Inferior parietal cortex (tissue), 1 donor: ENCODE data around the gene DENND1A.

Source experiments
- DNase-seq: peaks from one replicate; pipeline ENCODE4 v3.0.0-alpha.2; 2016; ENCODE audit errors: extremely low spot score

DENND1A gene

DNA sequence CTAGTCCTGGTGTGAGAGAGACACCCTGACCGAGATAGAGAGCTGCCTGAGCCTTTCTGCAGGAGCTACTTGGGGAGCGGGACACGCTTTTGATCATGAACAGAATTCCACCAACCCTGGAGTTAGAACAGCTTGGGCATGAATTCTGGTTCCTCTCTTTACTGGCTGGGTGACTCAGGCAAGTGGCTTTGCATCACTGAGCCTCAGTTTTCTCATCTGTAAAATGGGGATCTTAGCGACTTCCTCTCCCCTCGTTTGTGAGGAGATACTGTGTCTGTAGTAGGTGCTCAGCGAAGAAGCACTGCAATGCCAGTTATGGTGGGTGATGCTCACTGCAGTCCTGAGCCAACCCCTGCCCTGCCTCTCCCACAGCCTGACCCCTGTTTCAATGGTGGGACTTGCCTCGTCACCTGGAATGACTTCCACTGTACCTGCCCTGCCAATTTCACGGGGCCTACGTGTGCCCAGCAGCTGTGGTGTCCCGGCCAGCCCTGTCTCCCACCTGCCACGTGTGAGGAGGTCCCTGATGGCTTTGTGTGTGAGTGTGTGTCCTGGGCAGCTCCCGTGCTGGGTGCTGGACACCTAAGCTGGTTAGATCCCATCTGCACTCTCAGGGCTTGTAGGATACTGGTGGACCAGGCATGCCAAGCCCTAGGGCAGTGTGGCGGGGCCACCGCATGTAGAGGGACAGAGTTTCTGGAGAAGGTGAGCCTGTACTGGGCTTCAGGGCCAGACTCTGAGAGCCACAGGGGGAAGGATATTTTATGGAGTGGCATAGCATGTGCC, 557.9 kb downstream of the DENND1A start:
- no peak for DNase-seq

DNA sequence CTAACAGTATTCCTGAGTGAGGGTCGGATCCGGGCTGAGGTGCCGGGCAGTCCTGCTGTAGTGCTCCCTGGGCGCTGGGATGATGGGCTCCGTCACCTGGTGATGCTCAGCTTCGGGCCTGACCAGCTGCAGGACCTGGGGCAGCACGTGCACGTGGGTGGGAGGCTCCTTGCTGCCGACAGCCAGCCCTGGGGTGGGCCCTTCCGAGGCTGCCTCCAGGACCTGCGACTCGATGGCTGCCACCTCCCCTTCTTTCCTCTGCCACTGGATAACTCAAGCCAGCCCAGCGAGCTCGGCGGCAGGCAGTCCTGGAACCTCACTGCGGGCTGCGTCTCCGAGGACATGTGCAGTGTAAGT, 558.7 kb downstream of the DENND1A start:
- DNase-seq = no peak

DNA sequence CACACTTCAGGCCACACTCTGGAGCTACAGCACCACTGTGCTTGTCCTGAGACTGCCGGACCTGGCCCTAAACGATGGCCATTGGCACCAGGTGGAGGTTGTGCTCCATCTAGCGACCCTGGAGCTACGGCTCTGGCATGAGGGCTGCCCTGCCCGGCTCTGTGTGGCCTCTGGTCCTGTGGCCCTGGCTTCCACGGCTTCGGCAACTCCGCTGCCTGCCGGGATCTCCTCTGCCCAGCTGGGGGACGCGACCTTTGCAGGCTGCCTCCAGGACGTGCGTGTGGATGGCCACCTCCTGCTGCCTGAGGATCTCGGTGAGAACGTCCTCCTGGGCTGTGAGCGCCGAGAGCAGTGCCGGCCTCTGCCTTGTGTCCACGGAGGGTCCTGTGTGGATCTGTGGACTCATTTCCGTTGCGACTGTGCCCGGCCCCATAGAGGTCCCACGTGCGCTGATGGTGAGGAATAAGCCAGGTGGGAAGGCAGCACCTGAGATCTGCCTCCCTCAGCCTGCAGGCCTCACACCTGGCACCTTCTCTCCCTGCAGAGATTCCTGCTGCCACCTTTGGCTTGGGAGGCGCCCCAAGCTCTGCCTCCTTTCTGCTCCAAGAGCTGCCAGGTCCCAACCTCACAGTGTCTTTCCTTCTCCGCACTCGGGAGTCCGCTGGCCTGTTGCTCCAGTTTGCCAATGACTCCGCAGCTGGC, 559.2 kb downstream of the DENND1A start:
- DNase-seq = no peak

DNA sequence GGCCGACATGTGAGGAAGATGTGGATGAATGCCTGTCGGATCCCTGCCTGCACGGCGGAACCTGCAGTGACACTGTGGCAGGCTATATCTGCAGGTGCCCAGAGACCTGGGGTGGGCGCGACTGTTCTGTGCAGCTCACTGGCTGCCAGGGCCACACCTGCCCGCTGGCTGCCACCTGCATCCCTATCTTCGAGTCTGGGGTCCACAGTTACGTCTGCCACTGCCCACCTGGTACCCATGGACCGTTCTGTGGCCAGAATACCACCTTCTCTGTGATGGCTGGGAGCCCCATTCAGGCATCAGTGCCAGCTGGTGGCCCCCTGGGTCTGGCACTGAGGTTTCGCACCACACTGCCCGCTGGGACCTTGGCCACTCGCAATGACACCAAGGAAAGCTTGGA, 559.8 kb downstream of the DENND1A start:
- no peak for DNase-seq

DNA sequence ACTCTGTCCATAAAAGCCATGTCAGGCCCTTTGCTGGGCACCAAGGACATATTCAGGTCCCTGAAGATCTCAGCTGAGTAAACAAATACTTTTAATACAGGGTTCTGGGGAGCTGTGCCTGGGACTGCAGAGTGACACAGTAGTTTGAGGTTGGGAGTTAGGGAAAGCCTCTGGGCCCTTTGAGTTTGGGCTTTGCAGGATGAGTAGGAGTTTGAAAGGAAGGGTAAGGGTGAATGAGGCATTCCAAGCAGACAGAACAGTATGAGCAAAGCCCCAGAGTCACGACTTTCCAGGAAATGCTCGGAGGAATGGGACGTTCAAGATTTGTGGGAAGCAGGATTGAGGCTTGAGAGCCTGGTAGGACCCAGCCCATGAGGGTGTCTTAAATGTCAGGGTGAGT, 560.6 kb downstream of the DENND1A start:
- DNase-seq = no peak

DNA sequence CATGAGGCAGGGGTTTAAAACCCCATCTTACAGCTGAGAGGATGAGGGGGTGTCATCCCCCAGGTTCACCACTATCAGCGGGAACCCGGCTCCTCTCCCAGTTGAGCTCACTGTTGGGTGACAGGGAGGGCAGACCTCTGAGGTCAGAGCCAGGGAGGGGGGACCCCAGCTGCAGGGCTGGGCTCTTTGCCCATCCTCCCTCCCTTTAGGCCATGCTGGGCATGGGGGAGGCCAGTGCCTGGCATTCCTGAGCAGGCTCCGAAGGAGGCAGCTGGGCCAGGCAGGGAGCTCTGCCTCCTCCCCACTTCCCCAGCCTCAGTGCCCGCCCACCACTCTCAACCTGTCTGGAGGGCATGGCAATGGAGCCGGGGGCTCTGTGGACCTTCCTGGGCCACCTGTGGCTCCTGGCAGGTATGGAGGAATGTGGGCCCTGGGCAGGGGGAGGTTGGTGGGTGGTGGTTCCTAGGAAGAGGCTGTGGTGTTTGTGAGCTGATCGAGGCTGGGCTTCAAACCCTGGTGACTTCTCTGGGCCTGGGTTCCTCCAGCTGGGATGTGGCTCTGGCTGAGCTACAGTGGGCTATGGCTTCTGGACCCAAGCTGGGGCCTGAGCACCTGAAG, 561.3 kb downstream of the DENND1A start:
- DNase-seq = peak; percentile 69

DNA sequence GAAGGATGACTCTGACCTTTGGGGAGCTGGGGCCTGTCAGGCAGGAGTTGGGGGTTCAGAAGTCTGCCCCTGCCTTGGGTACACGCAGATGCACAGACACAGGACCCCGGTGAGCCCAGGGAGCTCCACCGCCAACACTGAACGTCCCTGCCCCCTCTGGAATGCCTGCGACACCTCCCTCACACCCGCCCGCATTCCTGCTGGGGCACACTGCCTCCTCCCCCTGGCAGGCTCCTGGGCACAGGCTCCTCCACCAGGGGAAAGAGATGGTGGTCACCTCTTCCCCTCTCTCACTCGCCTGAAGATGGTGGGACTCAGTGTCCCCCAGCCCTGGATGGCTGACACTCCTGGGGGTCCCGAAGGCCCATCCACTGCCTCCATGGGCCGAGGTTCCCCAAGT, 561.9 kb downstream of the DENND1A start:
- no peak for DNase-seq

DNA sequence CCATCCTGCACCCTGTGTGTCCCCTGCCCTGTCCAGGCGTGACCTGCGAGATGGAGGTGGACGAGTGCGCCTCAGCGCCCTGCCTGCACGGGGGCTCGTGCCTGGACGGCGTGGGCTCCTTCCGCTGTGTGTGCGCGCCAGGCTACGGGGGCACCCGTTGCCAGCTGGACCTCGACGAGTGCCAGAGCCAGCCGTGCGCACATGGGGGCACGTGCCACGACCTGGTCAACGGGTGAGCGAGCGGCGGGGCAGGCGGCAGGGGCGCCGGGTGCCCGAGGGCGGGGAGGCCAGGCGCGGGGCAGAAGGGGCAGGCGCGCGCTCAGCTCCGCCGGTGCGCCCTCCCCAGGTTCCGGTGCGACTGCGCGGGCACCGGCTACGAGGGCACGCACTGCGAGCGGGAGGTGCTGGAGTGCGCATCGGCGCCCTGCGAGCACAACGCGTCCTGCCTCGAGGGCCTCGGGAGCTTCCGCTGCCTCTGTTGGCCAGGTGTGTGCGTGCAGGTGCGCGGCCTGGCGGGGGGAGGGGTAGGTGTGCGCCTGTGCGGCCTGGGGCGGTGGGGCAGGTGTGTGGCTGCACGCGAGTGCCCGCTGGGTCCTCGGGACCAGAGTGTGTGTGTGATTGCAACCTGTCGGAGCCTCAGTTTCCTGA, 563.9 kb downstream of the DENND1A start:
- no peak for DNase-seq

DNA sequence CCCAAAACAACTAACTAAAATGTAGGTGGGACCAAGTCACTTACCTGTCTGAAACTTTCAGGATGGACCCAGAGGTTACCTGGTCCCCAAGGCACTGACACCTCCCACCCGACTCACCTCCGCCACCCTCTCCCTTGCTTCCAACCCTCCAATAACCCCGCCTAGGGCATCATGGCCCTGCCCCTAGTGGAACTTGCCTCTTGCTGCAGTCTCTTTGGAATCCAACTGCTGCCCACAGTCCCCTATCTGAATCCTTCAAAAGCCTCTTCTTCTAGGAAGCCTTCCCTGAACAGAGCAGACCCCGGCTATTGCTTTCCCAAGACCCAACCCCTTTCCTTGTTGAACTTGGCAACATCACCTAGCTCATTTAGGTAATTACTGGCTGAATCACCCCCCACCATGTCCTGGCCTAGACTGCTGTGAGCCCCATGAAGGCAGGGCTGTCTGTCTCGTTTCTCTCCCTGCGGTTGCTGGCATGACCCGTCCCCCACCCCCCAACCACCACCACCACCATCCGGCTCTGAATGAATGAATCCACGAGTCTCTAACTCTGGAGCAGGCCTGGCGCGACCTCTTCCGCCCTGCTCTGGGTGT, 564.5 kb downstream of the DENND1A start:
- DNase-seq = no peak

DNA sequence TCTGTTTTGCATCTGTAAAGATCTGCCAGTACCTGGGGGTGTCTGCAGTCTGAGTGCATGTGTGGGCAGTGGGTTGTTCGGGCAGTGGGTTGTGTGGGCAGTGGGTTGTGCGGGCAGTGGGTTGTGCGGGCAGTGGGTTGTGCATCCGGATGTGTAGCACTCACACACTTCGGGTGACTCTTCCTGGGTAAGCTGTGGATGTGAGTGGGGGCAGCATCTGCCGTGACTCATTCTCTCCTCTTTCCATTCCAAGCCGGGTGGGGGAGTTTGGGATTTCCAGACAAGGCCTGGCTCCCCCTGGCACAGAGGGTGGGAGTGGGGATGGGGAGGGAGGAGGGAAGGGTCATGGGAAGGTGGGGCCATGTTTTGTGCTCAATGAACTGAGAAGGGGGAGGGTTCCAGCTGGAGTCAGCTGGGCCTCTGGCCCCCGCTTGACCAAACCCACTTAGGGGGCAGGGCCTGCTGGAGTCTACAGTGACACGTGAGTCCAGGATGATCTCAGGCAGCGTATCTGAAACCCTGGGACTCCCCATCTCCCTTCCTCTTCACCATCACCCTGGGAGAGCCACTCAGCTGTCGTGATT, 565.6 kb downstream of the DENND1A start:
- no peak for DNase-seq

DNA sequence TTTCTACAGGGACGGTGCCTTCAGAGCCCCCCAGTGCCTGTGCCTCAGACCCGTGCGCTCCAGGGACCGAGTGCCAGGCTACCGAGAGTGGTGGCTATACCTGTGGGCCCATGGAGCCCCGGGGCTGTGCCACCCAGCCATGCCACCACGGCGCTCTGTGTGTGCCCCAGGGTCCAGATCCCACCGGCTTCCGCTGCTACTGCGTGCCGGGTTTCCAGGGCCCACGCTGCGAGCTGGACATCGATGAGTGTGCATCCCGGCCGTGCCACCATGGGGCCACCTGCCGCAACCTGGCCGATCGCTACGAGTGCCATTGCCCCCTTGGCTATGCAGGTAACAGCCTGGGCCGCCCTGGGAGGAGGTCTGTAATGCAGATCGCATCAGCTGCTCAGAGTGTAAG, 567.1 kb downstream of the DENND1A start:
- DNase-seq = no peak

DNA sequence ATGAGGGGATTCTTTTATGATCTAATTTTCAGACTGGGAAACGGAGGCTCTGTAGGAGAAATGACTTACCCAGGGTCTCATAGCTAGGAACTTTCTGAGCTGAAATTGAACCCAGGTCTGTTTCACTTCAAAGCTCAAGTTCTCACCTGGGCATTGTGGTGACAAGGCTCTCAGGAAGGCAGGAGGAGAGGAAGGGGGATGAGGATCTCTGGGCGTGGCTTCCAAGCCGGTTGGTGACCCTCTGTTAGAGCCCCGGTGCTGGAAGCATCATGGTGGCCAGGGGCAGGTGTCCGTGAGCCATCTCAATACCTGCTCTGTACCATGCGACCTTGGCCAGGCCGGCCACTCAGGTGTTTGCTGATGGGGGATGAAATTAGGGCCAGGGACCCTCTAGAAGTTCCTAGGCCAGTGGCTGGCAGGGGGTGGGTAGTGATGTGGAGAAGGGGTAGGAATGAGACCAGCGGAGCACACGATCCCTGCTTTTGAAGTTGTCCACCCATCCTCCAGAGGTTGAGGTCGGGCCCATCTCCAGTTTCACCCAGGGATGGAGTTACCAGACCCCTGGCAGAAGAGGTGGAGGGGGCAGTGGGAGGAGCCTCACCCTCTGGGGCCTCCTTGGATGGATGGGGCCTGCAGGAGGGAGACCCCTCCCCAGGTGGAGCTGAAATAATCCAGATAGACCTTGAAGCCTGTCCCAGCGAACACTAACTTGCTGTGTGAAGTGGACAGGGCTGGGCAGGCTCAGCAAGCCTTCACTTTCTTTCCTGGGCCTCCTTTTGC, 568.0 kb downstream of the DENND1A start:
- no peak for DNase-seq

DNA sequence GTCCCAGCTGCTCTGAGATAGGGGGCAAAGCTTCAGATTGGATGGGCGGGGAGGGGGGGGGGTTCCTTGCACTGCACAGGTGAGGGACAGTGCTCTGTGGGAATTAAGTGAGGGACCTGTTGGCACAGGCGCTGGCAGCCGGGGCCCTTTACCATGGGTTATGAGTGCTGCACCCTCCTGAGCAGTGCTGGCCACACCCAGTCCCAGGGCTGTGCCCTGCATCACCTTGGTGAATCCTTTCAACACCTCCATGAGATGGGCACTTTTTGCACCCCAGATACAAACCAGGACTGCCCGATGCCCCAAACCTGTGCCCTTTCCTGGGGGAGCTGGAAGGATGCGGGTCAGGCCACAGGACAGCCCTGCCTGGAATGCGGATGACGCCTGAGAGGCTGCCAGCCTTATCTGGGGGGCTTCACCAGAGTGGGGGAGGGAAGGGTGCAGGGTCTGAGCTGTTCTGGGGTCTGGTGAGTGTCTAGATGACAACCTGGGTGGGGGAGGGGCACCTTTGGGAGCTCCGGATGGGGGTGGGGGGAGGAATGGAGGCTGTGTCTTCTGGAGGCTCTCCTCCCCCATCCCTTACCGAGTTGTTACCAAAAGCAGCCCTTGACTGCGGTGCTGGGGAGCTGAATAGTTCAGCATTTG, 568.7 kb downstream of the DENND1A start:
- DNase-seq = no peak

DNA sequence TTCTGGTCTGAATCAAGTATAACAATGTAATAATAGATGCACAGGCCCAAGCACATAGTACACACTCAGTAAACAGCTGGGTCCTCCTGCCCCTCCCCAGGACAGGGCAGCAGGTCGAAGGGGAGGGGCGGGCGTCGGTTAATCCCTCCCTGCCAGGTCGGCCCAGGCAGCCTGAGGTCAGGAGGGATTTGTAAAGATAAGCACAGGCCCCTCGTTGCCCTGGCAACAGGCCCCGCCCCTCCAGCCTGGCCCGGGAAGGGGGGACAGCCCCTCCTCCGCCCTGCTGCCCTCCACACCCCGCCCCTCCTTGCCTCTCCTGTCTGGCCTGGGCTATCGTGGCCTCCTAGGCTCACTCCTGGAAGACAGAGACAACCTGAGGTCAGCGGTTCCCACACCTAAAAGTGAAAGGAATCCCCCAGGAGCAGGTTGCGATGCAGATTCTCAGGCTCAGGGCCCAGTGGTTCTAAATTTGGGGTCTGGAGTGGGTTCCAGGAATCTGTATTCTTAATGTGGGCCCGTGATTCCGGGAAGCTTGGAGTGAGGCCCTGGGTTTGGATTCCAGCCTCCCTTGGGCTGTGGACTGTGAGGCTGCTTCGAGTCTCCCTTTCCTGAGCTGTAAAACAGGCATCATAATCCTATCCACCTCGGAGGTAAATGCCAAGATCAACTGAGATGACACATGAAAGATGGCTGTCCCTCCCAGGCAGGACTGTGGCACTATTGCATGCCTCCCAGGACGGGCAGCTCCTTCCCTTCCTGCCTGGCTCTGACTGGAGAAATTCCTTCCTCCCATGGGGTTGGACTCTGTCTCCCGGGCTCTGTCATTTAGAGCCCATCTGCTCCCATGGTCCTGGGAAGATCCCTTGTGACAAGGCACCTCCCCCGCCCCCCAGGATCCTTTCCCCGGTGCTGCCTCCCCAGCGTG, 569.5 kb downstream of the DENND1A start:
- DNase-seq = no peak

DNA sequence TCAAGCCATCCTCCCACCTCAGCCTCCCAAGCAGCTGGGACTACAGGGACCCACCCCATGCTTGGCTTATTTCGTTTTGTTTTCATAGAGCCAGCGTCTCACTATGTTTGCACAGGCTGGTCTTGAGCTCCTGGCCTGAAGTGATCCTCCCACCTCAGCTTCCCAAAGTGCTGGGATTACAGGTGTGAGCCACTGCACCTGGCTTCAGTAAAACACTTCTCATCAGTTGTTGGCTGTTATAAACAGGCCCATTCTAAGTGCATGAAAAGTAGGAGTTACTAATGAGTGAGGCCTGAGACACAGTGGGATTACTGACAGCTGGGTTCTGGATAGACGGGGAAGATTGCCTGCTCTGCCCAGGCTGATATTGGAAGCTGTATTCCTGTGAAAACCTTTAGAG, 570.4 kb downstream of the DENND1A start:
- no peak for DNase-seq

DNA sequence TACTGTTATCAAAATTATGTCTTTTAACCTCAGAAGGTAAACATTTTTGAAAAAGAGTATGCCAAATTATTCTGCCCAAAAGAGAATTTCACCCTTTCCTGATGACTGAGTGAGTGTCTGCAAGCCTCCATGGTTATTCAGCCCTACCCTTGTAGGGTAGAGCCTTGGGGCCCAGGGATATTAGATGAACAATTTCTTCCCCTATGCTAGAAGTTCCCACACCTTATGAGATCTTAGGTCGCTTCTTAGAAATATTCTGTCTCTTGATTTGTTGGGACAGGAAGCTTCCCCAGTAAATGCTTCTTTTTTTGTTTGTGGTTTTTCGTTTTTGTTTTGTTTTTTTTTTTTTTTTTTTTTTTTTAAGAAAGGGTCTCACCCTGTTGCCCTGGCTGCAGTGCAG, 570.8 kb downstream of the DENND1A start:
- DNase-seq = no peak

DNA sequence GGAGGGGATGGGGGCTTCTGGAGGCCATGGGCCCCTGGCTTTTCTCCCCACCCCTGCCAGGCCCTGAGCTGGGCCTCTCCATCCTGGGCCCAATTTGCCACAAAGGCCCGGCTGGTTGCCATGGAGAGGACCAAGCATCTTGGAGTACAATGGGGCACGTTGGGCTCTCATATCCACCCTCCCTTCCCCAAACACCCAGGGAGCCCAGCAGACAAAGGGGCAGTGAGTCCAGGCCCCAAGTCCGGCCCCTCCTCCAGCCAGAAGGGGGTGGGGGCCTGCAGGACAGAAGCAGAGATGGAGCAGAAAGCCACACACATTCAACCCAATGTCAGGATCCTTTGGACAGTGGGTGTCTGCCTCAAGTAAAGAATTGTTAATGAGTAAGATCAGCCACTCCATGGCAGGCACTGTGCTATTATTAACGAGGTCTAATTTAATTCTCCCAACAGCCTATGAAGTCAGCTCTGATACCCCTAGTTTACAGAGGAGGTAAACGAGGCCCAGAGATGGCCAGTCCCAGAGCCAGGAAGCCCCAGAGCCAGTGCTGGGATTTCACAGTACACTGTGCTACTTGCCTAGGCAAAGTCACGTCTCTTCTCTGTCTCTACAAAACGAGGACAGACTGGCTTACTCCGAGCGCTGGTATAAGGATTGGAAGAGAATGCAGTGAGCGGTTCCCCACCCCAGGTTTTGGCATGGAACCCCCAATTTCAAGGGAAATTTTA, 571.6 kb downstream of the DENND1A start:
- peak; percentile 73 for DNase-seq

DNA sequence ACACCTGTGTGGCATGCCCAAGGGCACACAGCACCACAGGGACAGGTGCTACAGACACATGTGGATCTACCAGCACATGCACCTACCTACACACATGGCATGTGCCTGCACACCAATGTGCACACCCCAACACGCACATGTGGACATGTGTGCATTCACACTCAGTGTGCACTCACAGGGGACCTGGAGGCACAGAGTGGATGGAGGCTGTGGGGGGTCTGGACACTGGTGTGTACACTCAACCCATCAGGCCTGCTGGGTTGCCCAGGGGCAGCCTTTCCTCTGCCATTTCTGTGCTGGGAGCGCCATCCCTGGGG, 572.2 kb downstream of the DENND1A start:
- no peak for DNase-seq
